MG63 (cell line): Measurements from ENCODE around the gene CCDC106. TPM values are rescaled to one million over a fixed set of nuclear protein-coding genes. Genes with fewer than 3 reads are reported as not detected.

Experiments
- DNase-seq: peaks from one replicate; pipeline ENCODE4 v3.0.0-alpha.2; 2020
- H3K27me3 ChIP-seq: fragments of 250-450 bp; sonication (Bioruptor Pico); 2 replicates; pipeline ENCODE4 v1.5.1; 2020; ENCODE audit warnings: mild to moderate bottlenecking, moderate library complexity
- H3K36me3 ChIP-seq: fragments of 250-450 bp; sonication (Bioruptor Pico); 2 replicates; pipeline ENCODE4 v1.5.1; 2020; ENCODE audit warnings: mild to moderate bottlenecking, moderate library complexity
- H3K4me3 ChIP-seq: fragments of 250-450 bp; sonication (Bioruptor Pico); 2 replicates; pipeline ENCODE4 v1.5.1; 2020; ENCODE audit warnings: mild to moderate bottlenecking, moderate library complexity
- H3K9me3 ChIP-seq: fragments of 250-450 bp; sonication (Bioruptor Pico); 2 replicates; pipeline ENCODE4 v1.5.1; 2020; ENCODE audit warnings: mild to moderate bottlenecking, moderate library complexity
- total RNA-seq: library from RNA; depleted of rRNA; stranded (reverse); fragments of >200 nt; shearing (Covaris generic); gene quantifications from 2 replicates; pipeline ENCODE4 v1.2.3, GENCODE V29; 2014; ENCODE audit warnings: low replicate concordance; rRNA removed

The CCDC106 gene
- total RNA-seq, result 1.3 and 4.8 TPM in 2 replicates

DNA sequence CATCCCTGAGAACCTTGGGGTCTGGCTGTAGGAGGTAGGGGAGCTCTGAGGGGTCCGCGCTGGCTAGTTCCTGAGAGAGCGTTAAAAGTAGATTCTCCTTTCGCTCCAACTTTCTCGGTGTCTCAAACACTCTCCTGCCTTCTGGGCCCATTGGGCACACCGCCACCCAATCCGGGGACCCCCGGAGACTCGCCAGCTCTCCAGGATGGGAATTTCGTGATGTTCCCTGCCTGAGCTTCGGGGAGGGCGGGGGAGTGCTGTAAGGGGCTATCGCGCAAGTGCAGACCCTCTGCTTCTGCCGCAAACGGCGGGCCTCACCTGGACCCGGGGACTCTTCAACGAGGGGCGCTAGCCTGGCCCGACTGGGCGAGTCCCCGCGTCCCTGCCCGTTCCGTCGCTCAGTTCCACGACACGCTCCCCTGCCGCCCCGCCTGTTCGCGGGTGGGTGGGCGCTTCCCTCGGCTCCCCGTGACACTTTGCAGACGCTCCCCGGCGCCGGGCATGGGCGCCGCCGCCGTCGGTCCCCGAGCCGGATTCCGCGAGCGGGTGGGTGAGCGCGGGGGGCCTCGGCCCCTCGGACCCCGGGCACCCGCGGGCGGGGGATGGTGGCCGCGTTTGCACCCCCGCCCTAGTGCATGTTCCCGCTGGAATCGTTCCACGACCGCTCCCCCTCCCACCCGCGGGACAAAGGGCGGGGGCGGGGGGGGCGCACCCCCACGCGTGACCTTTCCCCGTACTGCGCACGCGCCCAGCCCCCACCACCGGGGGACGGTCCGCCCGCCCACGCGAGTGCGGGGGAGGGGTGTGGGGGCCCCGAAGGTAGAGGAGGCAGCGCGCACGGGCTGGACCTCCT lies at the start of gene CCDC106:
Gene CCDC106, plus strand, starts transcription at position 481 of the 853 bp plus-strand sequence. CDS start 835 bp downstream, outside the sequence.
- DNase-seq, result peak; percentile 74
- Histone ChIP-seq H3K36me3 (peaks cover 40% of the 10 kb centered on the region), H3K4me3 (peak within 1 kb of the TSS; percentile 83), H3K27me3 (no peaks in the 10 kb centered on the region), H3K9me3 (no peaks in the 10 kb centered on the region)

DNA sequence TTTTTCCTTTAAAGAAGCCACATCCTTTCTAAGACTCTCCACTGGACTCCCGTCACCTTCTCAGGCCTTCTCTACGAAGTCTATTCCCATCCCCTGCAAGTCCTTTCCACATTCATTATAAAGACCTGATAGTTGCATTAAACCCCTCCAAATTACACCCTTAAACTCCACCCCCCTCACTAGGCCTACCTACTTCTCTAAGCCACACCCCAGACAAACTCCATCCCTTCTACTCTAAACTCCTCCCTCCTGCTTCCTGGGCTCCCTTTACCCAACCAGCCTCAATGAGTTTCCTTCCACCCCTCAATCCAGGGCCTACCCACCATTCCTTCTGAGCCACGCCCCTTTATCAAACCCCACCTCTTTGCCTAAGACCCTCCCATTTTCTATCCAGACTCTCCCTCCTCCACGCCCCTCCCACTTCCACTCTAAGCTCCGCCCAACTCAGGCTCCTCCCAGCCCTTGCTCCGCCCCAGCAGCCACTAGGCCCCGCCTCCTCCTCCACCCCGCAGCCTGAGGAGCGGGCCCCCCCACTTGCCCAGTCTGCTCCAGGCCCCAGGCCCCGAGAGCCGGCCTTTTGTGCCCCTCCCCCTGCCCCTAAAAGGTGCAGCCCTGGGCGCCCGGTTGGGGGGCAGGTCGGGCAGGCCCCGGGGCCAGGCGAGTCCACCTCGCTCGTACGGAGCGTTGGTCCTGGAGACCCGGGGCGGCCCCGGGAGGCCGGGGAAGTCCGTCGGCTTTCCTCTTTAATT lies 49.1 kb upstream of the CCDC106 start:
- peak; percentile 91 for DNase-seq
- peaks cover 36% of the 10 kb centered on the region for H3K36me3 ChIP-seq

DNA sequence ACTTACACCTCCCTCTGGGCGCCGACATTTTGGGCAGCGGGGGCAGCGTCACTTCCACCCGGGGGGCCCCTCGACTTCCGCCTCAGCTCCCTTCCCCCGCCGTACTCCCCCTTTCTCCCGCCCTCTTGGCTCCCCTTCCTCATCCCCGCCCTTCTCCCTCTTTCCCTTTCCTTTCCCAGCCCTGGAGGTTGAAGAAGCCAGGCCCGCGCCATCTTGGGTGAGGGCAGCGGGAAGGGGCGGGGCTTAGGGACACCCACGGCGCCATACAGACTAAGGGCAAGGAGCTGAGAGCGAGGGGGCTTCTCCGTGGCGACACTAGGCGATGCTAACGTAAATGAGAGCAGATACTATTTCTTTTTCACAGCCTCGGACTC lies 48.6 kb upstream of the CCDC106 start, which contains the start of gene FIZ1:
Gene FIZ1, minus strand, starts transcription at position 50 of the 374 bp plus-strand sequence. CDS start 1,652 bp downstream, outside the sequence.
- DNase-seq, result peak; percentile 98
- Histone ChIP-seq H3K4me3 (peak within 1 kb of the TSS; percentile 84), H3K36me3 (peaks cover 36% of the 10 kb centered on the region), H3K27me3 (no peaks in the 10 kb centered on the region), H3K9me3 (no peaks in the 10 kb centered on the region)

More for the DNA sequence above, 49.1 kb upstream of the CCDC106 start:
- Histone ChIP-seq H3K4me3 (peak overlapping the region; percentile 84), H3K9me3 (no peaks in the 10 kb centered on the region), H3K27me3 (no peaks in the 10 kb centered on the region)

DNA sequence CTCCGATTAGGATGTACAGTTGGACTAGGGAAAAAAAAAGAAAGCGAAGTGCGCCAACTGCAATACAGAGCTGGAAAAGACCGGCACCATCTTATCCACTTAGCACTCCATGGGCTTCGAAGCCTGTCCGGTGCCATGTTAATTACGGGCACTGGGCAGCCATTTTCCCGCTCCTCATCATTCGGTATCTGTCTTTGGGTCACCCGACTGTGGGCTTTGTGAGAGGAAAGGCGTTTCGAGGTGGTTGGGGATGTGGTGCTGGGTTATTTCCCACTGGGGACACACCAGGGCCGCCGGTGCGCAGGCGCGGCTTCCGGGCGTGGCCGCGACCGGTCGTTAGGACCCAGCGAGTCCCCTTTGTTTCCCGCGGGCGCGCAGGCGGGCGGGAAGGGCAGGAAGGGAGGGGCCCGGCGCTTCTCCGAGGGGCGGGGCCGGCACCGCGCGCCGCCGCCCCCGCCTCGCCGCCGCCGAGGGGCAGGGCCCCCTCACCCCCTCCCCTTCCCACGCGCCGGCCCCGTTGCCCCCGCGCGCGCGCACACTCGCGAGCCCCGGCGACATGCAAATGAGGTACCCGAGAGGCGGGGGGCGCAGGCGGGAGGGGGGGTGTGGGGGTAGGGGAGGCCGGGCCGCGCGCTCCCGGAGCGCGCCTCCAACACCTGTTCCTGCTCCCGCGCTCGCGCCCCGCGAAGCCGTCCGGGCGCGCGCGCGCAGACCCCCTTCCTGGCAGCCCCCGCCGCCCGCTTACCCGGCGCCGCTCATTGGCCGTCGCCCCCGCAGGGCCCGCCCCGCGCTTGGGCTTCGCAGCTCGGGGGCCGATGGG lies 48.0 kb upstream of the CCDC106 start, which contains the start of gene ZNF524:
Gene ZNF524, plus strand, starts transcription at position 447 of the 820 bp plus-strand sequence. CDS start 1,825 bp downstream, outside the sequence.
- Histone ChIP-seq H3K27me3 (no peaks in the 10 kb centered on the region), H3K36me3 (peaks cover 30% of the 10 kb centered on the region), H3K9me3 (no peaks in the 10 kb centered on the region), H3K4me3 (peak within 1 kb of the TSS; percentile 84)
- peak; percentile 90 for DNase-seq

DNA sequence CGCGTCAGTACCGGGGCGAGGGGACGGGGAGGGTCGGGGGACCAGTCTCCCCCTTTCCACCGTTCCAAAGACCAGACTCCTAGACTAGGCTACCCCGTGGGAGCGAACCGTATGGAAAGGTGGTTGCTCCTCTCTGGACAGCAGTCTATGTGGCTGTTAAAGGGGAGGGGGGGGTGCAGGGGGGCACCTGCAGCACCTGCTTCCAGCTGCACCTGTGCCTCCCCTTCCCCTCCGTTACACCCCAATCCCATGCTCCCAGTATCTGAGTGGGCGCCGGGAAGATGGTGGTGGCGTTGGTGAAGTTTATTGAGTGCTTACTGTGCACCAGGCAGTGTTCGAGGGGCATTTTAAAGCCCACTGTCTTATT lies 47.4 kb upstream of the CCDC106 start:
- Histone ChIP-seq H3K9me3 (no peaks in the 10 kb centered on the region), H3K4me3 (peak overlapping the region; percentile 84), H3K36me3 (peaks cover 25% of the 10 kb centered on the region), H3K27me3 (no peaks in the 10 kb centered on the region)
- DNase-seq, result no peak

DNA sequence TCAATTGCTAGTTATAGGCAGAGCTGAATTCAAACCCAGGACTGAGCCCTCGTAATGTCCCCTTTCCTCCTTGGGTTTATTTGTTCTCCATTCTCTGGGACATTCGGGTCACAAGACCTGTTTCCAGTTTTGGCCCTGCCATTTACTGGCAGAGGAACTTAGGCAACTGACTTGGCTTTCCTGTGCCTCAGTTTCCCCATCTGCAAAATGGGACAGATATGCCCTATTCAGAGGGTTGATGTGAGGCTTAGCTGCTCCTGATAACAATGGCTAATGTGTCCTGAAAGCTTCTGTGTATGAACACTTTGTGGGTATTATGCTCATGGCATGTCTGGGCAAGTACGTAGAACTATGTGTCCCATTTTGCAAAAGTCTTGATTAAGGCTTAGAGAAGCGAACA lies 46.9 kb upstream of the CCDC106 start:
- Histone ChIP-seq H3K9me3 (no peaks in the 10 kb centered on the region), H3K36me3 (peaks cover 20% of the 10 kb centered on the region), H3K27me3 (no peaks in the 10 kb centered on the region), H3K4me3 (peak overlapping the region; percentile 84)
- DNase-seq, result no peak

DNA sequence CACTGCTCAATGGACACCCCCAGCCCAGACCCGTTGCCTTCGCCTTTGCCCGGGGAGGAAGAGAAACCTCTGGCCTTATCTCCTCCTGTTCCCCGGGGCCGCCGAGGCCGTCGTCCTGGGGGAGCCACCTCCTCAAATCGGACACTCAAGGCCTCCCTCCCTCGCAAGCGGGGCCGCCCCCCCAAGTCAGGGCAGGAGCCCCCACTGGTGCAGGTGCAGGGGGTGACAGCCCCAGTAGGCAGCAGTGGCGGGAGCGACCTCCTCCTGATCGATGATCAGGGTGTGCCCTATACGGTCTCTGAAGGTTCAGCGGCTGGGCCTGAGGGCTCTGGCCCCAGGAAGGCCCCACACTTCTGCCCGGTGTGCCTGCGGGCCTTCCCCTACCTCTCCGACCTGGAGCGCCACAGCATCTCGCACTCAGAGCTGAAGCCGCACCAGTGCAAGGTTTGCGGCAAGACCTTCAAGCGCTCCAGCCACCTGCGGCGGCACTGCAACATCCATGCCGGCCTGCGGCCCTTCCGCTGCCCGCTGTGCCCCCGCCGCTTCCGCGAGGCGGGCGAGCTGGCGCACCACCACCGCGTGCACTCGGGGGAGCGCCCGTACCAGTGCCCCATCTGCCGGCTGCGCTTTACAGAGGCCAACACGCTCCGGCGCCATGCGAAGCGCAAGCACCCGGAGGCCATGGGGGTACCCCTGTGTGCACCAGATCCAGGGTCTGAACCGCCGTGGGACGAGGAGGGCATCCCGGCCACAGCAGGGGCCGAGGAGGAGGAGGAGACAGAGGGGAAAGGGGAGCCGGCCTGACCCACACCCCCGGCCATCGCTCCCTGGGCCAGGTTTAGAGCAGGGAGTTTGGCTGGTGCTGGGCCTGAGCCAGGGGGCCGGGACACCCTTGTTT lies 45.7 kb upstream of the CCDC106 start:
- no peaks in the 10 kb centered on the region for H3K27me3 ChIP-seq
- H3K9me3 ChIP-seq, result no peaks in the 10 kb centered on the region
- no peak overlapping the region for H3K4me3 ChIP-seq
- DNase-seq, result no peak
- H3K36me3 ChIP-seq, result peaks cover 16% of the 10 kb centered on the region

DNA sequence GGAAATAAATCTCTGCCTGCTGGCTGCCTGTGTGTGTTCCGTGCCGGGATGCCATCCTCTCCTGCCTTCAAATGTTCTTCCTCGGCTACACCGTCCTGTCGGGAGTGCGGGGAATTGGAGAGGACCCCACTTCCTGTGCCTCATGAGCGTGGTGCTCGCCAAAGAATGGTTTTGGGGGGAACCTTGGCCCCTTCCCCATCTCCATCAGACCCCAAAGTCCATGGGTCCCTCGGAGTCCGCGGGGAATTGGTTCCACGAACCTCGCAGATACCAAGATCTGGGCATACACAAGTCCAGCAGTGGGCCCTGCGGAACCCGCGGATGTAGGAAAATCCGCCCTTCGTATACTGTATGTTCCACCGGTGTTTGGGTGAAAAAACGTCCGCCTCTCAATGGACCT lies 44.9 kb upstream of the CCDC106 start:
- peaks cover 10% of the 10 kb centered on the region for H3K36me3 ChIP-seq
- H3K27me3 ChIP-seq, result no peaks in the 10 kb centered on the region
- DNase-seq, result no peak
- no peaks in the 10 kb centered on the region for H3K9me3 ChIP-seq
- H3K4me3 ChIP-seq, result no peak overlapping the region

DNA sequence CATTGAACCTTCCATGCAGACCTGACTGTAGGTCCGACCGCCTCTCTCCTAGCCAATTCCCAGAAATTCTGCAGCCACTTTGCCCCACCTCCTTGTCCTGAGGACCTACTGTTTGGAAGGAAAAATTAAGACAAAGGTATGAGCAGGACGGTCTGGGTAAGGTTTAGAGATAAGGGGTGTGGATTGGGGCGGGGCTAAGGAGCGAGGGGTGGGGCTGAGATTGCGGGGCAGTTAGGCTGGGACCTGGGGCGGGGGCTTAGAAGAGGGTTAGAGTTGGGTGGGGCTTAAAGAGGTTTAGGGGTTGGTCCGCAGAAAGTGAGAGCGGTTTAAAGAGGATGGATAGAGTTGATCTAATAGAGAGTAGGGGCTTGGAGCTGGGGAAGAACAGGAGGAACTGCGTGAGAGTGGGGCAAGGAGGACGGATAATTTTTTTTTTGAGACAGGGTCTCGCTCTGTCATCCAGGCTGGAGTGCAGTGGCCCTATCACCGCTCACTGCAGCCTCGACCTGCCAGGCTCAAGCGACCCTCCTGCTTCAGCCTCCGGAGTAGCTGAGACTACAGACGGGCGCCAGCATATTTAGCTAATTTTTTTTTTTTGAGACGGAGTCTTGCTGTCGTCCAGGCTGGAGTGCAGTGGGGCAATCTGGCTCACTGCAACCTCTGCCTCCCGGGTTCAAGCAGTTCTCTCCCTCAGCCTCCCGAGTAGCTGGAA lies 44.3 kb upstream of the CCDC106 start:
- H3K9me3 ChIP-seq, result no peaks in the 10 kb centered on the region
- no peak overlapping the region for H3K4me3 ChIP-seq
- H3K36me3 ChIP-seq, result peaks cover 12% of the 10 kb centered on the region
- DNase-seq, result no peak
- H3K27me3 ChIP-seq, result no peaks in the 10 kb centered on the region

DNA sequence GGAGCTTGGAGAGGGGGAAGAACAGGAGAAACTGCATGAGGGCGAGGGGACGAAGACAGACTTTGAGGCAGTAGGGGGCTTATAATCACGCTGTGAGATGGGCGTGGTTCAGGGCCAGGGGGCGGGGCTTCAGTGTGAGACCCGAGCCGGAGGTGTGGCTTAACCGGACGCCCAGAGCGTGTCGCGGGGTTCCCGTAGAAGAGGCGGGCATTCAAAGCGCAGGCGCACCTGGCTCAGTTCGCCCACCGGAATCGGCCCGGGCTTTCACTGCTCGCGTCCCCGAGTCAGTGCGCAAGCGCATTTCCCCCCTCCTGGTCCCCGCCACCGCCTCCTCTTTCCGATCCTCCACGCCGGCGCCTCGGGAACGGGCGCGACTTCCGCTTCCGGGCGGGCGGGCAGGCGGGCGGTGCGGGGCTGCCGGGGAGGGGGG lies 42.8 kb upstream of the CCDC106 start:
- Histone ChIP-seq H3K27me3 (no peaks in the 10 kb centered on the region), H3K9me3 (peaks cover 7% of the 10 kb centered on the region; the same call in 1 of the 2 replicates), H3K36me3 (peaks cover 27% of the 10 kb centered on the region), H3K4me3 (peak overlapping the region; percentile 80)
- DNase-seq, result peak; percentile 99

DNA sequence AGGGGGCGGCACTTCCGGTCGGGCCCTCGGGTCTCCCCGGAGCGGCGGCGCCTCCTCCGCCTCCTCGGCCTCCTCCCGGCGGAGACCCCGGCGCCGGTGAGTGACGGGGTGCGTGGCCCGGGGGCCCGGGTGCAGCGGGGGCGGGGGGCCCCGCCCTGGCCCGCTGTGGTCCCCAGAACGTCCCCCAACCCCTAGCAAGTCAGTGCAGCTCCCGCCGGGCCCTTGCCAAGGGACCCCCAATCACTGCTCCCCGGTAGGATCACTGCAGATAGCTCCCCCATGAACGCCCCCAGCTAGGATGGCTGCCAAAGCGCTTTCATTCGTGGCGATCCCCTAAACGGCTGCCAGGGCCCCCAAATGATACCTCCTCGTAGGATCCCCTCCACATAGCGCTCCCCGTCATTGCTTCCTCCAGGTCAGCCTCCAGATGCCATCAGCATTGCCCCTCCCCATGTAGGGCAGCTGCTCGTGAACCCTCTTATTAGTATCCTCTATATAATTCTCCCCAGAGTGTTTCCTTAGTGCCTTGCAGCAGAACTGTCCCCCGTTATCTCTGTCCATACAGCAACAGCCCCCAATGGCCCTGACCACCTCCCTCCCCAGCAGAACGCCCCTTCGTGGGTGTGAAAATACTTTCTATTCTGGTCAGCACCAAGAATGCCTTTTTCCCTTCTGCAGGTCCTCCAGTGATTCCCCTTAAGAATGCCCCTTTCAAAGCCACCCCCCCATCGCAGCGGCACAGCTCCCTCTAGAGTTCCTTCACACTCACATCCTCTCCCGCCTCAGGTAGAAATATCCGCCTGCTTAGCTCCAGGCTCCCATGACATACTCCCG lies 42.2 kb upstream of the CCDC106 start, which contains the start of gene ZNF865:
Gene ZNF865, plus strand, starts transcription at position 11 of the 834 bp plus-strand sequence. CDS start 7,972 bp downstream, outside the sequence.
- peak; percentile 81 for DNase-seq
- H3K36me3 ChIP-seq, result peaks cover 33% of the 10 kb centered on the region
- H3K4me3 ChIP-seq, result peak within 1 kb of the TSS; percentile 80
- no peaks in the 10 kb centered on the region for H3K27me3 ChIP-seq
- H3K9me3 ChIP-seq, result peaks cover 7% of the 10 kb centered on the region; the same call in 1 of the 2 replicates

DNA sequence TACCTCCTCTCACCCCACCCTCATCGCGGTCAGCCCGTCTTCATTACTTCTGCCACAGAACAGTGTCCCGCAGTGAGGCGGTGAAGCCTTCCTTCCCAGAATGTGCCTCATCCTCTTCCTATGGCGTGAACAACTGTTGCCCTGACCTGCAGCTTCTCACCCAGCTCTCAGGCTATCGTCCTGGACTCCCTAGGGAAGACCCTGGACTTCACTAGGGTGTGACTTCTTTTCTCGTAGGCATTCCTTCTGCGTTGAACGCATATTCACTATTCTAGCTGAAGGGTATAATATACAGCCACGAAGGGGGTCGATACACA lies 41.6 kb upstream of the CCDC106 start:
- Histone ChIP-seq H3K4me3 (peak overlapping the region; percentile 80), H3K9me3 (peaks cover 7% of the 10 kb centered on the region; the same call in 1 of the 2 replicates), H3K27me3 (no peaks in the 10 kb centered on the region), H3K36me3 (peaks cover 34% of the 10 kb centered on the region)
- DNase-seq, result no peak

DNA sequence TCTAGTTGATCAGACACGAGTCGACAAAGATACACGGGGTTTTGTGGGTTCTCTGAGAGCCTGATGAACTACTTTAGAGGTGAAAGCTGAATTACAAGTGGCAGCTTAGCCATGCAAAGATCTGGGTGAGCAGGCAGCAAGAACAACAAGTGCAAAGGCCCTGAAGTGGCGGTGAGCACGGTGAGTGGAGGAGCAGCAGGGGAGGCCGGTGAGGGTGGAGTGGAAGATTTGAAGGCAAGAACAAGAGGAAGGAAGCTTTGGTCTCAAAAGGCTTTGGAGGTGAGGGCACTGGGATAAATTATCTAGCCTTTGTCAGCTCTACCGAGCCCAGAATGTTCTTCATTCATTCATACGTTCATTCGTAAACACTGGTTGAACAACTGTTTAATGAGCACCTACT lies 41.2 kb upstream of the CCDC106 start:
- Histone ChIP-seq H3K9me3 (peaks cover 7% of the 10 kb centered on the region; the same call in 1 of the 2 replicates), H3K4me3 (peak overlapping the region; percentile 80)
- DNase-seq, result no peak

DNA sequence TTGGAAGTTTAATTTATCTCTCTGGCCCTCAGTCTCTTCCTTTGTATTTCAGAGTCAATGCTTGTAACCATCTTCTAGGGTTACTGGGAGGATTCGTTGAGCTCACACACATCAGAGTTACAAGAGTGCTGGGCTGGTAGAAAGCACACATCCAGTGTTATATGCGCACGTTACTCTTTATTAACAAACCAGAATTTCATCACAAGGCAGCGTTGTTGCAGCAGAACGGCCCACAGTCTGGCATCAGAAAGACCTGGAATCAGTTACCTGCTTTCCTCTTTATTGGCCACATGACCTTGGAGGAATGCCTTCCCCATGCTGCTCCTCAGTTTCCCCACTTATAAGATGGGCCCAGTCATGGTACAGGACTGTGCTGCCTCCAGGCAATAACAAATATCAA lies 38.7 kb upstream of the CCDC106 start:
- Histone ChIP-seq H3K4me3 (no peak overlapping the region), H3K36me3 (peaks cover 37% of the 10 kb centered on the region), H3K9me3 (peaks cover 7% of the 10 kb centered on the region; the same call in 1 of the 2 replicates), H3K27me3 (no peaks in the 10 kb centered on the region)
- DNase-seq, result no peak

More for the DNA sequence above, 41.2 kb upstream of the CCDC106 start:
- H3K27me3 ChIP-seq, result no peaks in the 10 kb centered on the region
- H3K36me3 ChIP-seq, result peaks cover 34% of the 10 kb centered on the region
